GM12874 (cell line): ENCODE measurements around the gene WDR93.

ENCODE experiments used
- TF ChIP-seq, protein P1 (sequence below): IDR thresholded peaks from 2 replicates; pipeline ENCODE4 v1.5.1; 2011; ENCODE audit warnings: low read depth, mild to moderate bottlenecking, control low read depth, low read length, moderate library complexity; ENCODE audit not compliant: insufficient read depth

WDR93 gene

DNA sequence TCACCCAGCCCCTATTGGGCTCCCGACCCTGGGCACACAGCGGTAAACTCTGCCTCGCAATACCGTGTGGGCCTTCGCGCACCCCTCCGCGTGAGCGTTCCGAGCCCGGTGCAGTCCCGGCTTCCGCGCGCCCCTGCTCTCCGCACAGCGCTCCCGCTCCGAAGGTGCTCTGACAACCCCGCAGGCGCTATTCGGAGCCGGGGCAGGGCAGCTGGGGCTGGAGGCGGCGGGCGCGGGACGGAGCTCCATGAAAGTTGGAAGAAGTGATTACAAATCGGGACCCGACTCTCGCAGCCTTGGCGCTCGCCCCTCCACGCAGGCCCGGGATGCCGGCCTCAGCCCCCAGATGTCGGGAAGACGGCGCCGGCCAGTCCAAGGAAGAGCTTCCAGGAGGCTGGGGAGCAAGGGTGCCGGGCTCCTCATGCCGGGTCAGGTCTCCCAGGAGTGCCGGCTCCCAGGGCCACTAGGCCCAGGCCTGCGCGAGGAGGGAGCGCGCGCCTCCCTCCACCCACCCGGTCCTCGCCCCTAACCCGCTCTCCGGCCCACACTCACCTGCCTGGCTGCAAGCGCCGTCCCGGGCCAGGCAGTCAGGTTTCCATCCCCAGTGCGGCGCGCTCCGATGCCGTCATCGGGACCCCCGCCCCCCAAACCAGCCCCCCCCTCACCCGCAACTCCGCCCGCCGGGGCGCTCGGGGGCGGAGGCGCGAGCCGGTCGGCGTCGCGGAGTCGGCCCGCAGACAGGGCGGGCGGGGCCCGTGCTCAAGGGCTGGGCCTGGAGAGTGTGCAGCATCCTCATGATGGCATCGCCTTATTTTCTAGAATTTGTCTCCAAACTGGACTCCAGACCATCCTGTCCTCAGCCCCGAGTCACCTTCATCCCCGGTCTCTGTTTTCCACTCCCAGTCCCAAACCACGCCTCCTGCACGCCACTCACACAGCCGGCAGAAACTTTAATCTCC, 35.5 kb upstream of the WDR93 start, which contains the start of gene KIF7:
Gene KIF7, minus strand, starts transcription at position 621 of the 959 bp plus-strand sequence. CDS start 2,537 bp downstream, outside the sequence.
- TF ChIP-seq, protein P1, sequence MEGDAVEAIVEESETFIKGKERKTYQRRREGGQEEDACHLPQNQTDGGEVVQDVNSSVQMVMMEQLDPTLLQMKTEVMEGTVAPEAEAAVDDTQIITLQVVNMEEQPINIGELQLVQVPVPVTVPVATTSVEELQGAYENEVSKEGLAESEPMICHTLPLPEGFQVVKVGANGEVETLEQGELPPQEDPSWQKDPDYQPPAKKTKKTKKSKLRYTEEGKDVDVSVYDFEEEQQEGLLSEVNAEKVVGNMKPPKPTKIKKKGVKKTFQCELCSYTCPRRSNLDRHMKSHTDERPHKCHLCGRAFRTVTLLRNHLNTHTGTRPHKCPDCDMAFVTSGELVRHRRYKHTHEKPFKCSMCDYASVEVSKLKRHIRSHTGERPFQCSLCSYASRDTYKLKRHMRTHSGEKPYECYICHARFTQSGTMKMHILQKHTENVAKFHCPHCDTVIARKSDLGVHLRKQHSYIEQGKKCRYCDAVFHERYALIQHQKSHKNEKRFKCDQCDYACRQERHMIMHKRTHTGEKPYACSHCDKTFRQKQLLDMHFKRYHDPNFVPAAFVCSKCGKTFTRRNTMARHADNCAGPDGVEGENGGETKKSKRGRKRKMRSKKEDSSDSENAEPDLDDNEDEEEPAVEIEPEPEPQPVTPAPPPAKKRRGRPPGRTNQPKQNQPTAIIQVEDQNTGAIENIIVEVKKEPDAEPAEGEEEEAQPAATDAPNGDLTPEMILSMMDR = no peak

DNA sequence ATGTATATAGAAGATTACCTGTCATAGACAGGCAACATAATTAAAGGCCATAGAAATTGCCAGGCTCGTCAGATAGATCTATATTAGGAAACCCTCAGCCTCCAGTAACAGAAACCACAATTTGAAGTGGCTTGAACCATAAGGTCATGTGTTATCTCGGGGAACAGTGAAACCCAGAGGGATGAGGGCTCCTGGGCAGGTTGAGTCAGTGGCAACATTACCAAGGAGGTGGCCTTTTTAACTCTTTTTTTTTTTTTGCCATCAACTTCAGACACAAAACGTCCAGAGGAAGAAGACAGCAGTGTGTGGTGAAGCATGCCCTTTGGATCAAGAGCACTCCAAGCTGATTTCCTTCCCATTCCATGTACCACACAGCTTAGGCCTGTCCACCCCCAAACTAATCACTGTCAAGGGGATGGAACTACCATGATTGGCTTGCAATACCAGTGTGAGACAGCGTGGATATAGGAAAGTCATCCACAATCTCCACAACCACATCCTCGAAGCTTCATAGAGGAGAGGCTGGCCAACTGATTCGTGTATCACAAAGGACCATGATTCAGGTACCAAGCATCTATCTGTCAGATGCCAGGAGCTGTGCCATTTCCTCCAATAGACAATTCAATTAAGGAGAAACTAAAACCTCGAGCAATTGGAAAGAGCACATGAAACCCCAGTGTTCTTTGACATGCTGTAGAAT, 34.3 kb upstream of the WDR93 start:
- TF ChIP-seq, protein P1 = no peak

DNA sequence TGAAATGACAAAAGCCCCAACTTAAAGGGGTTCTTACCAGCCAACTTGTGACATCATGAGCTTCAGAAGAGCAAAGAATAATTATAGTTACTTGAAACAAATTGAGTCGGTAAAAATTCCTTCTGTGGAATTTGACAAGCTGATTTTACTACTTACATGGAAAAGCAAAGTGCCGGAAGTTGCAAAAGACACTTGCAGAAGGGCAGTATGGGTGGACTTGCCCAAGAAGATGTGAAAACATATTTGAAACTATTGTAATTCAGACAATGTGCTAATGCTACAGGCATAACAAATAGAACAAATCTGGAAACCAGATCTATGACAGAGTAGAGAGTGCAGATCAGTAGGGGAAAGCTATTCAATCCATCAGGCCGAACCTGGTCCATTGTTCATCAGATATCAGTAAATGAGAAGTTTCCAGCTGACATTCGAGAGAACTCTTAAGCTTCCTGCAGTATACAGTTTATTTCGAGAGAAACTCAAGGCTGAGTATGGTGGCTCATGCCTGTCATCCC, 32.9 kb upstream of the WDR93 start:
- TF ChIP-seq, protein P1 = no peak

DNA sequence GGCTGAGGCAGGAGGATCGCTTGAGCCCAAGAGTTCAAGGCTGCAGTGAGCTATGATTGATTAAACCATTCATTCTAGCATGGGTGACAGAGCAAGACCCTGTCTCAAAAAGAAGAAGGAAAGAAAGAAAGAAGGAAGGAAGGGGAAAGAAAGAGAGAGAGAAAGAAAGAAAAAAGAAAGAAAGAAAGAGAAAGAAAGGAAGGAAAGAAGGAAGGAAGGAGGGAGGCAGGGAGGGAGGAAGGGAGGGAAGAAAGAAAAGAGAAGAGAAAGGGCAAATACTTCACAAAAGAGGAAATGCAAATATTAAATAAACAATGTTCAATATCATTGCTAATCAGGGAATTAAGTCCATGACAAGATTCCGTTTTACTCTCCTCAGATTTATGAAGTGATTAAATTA, 31.3 kb upstream of the WDR93 start:
- TF ChIP-seq, protein P1 = no peak

DNA sequence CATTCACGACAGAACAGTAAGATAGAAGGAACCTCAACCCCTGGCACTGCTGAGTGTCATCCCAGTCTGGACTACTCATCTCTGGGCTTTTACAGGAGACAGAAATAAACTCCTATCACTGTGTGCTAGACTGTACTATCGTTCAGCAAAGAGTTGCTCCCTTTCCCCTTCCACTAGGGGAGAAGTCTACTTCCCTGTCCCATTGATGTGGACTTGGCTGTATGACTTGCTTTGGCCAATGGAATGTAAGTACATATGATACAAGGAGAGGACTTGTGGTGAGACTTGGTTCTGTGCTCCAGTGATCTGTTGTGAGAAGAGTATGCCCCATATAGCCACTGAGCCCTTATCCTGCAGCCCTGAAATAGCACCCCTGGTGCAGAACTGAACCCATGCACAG, 30.1 kb upstream of the WDR93 start:
- TF ChIP-seq, protein P1 = no peak

DNA sequence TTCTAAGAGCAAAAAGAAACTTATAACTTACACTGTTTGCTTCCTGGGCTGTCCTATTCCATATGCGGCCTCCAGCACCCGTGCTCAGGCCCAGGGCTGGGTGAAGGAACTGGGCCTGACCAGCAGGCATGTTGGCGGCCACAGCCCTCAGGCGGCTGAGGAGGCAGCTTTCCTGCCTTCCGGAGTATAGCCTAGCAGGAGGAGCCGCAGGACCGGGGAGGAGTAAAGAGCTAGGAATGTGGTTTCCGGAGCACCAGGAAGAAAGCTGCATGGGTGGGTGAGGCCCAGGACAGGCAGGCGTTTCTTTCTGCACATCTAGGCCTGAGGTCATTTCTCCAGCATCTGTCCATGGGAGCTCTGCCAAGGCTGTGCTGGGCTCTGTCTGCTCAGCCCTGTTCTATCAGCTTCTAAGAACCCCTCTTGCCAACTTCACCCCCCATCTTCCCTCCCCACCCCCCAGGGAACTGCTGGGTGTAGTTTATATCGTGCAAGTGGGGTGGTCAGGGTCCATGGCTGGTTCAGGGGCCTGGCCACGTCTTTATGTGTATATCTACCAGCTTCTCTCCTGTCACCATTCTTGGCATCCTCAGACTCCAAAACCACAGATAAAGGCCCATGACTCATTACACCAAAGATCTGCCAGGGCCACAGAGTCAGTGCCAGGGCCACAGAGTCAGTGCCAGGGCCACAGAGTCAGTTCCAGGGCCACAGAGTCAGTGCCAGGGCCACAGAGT, 27.6 kb upstream of the WDR93 start:
- TF ChIP-seq, protein P1 = no peak
